HG03469 (cell line): ENCODE data around the gene COQ9.
"Not testable (repeated sequence)": the region's sequence is repeated elsewhere in the genome, so short reads cannot be mapped to it uniquely, and the experiment has no call there.

Experiments used
- ATAC-seq: cut with Tn5 transposase; IDR thresholded peaks from one replicate; pipeline ENCODE4 v1.9.1; 2021; ENCODE audit warnings: mild to moderate bottlenecking, moderate library complexity, moderate number of reproducible peaks; ENCODE audit not compliant: unreplicated experiment

Gene COQ9

GRCh38 chr16:57426356-57426755, 20.9 kb upstream of the COQ9 start:
- ATAC-seq, result no peak

- no peak for ATAC-seq
Observed at GRCh38 chr16:57427307-57427706, 20.0 kb upstream of the COQ9 start.

DNA sequence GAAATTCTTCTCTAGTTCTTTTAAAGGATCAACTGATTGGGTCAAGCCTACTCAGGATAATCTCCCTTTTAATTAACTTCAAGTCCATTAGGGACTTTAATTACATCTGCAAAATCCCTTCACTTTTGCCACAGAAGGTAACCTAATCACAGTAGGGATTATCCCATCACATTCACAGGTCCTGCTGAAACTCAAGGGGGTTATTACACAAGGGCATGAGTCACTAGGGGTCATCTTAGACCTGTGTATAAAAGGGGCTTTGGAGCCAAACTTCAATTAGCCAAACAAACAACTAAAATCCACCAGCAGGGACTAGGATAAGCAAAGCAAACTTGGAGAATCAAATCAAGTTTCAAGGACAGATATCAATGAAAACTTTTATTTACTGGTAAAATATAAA, 19.5 kb upstream of the COQ9 start:
- ATAC-seq, result no peak

DNA sequence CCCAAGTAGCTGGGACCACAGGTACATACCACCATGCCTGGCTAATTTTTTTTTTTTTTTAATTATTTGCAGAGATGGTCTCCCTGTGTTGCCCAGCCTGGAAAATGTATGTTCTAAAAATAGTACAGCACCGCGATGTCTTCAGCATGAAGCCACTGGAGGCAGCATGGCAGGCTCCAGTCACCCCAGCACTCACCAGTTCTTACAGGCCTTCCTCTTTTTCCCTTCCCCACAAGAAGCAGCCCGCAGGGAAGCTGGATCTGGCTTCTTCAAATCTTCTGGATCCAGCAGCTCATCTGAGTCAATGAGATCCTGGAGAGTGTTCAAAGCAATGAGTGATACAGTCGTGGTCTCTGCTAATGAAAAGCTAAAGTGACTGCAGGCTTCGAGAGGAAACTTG, 16.3 kb upstream of the COQ9 start:
- no peak for ATAC-seq

- no peak for ATAC-seq
Observed at GRCh38 chr16:57432505-57432904, 14.8 kb upstream of the COQ9 start.

- ATAC-seq, result no peak
Observed at GRCh38 chr16:57432989-57433388, 14.3 kb upstream of the COQ9 start.

GRCh38 chr16:57434003-57434402, 13.3 kb upstream of the COQ9 start:
- ATAC-seq, result no peak

DNA sequence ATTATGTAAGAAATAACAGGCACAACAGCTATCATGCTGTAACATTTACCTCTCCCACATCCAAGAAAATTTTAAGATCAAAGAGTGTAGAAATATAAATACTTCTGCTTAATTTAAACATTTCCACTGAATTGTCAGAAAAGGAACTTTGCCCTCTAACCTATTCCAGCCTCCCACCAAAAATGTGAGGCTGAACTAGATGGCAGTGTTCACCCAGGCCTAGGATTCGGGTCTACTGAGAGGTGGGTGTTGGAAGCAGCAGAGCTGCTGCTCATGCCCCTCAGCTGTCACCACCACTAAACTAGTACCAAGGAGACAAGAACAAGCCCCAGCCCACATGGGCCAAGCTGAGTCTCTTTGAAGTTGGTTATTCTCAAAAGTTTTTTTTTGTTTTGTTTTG, 11.4 kb upstream of the COQ9 start:
- no peak for ATAC-seq

DNA sequence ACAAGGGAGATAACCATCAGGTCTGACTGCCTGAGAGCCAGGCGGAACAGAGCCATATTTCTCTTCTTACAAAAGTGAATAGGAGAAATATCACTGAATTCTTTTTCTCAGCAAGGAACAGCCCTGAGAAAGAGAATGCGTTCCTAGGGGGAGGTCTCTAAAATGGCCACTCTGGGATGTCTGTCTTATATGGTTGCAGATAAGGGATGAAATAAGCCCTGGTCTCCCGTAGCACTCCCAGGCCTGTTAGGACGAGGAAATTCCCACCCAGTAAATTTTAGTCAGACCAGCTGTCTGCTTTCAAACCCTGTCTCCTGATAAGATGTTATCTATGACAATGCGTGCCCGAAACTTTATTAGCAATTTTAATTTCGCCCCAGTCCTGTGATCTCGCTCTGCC, 7.3 kb upstream of the COQ9 start:
- ATAC-seq, result not testable (repeated sequence)

DNA sequence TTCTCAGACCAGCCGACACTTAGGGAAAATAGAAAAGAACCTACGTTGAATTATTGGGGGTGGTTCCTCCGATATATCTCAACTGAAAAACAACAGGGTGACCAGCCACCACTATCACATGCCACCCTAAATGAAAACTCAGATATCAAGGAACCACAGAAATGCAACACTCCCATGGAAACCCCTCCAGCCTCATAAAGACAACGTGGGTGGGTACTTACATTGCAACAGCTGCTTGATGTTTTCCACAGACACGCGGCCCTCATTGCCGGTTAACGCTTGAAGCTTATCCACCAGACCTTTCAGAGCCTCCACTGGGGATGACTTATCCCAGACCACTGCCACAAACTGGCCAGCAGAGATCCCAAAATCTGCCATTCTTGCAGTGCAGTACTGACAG, 6.7 kb upstream of the COQ9 start:
- not testable (repeated sequence) for ATAC-seq

DNA sequence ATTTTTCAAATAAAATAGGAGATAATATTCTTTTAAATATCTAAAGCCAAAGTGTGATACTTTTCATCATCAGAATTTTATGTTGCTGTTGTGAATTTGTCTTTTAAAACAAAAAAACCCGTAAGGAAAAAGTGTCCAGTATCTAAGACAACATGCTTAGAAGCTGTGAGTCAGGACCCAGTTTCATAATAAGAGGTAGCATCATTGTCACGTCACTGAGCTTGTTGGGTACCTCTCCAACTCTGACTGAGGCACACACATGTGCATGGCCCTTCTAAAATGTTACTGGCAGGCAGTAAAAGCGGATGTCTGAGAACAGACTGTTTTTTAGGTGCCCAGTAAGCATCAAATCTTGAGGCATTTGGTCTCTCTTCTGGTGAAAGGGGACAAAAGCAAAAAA, 2.6 kb upstream of the COQ9 start:
- ATAC-seq, result no peak

GRCh38 chr16:57445510-57445909, 1.8 kb upstream of the COQ9 start:
- no peak for ATAC-seq

DNA sequence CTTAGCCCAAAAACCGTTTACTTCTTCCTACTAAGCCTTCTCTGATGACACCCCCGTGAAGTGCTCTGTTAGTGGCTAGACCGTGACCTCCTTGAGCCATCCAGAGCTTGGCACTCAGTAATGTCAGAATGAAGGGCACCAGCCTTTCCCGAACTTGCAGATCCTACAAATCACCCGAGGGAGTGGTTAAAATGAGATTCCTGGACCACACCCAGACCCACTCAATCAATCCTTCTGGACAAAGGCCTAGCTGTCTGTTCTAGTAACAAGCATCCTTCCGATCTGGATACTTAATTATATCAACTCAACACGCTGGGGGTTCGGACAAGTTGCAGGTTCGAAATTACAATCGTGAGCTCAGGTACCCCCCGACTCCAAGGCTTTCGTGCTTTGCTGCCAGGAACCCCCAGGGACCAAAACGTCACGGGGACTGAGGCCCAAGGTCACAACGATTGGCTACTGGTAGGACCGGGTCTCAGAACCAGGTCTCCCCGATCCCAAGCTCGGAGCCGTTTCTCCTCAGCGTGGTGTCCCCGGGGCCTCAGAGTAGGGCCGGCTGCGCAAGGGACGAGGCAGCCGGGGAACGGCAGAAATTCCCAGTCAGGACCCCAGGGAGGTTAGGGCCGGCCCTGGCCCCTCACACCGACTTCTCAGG, 621 bp upstream of the COQ9 start:
- peak; percentile 20 for ATAC-seq

DNA sequence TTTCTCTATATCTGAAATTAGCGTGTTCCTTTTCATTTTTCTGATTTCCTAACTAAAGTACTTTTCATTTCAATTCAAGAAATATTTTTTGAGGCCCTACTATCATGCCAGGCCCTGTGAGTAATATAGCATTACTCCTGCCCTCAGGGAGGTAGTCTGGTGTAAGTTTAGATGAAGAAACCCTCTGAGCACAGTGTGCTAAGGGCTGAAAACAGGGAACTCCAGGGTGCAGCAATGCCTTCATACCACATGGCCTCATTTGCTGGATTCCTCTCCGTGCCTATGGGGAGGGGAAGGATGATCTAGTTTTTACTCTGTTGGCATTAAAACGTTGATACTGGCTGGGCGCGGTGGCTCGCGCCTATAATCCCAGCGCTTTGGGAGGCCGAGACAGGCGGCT, 4.7 kb downstream of the COQ9 start:
- no peak for ATAC-seq

DNA sequence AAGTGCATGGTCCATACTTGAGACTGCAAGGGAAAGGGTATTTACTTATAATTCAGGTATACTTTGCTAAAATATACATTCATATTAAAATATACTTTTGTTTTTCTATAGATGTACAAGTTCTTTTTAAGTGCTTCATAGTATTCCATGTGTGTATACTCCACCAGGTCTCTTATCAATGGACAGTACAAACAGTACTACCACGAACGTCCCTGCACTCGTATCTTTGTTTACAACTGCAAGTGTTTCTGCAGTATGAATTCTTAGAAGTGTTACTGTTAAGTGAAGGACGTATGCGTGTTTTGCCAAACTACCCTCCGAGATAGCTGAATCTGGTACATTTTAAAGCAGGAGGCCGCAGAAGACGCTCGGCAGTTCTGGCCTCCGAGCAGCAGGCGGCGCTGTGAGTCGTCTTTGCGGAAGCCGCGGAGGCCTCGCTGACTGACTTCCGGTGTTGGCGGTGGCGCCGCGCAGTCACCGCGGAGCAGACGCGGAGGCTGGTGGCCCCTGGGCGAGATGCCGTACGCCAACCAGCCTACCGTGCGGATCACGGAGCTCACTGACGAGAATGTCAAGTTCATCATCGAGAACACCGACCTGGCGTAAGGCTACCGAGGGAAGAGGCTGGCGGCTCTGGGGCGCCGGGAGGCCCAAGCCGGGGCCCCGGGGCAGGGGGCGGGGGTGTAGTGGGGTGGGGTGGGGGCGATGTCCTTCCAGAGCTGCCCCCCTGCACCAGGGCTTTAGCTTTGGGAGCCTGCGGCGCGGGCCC, 15.1 kb downstream of the COQ9 start, which contains the start of gene POLR2C:
POLR2C (plus strand) TSS at position 471 of the 769 bp plus-strand sequence; CDS start at position 517, 46 bp downstream.
- ATAC-seq, result peak; percentile 78

DNA sequence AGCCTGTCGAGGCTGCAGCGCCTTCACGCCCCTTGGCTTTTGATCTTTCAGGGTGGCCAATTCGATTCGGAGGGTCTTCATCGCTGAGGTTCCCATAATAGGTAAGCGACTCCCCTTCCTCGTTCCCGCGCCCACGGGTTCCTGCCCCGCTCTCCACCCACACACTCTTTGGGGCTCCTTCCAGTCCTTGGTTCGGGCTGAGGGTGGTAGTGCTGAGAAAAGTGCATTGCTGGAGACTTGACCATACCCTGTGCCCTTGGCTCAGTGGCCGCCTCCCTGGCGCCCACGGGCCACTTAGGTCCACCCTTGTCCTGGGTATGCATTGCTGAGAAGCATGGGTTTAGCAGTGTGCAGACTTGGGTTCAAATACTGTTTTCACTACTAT, 15.7 kb downstream of the COQ9 start:
- ATAC-seq, result no peak

DNA sequence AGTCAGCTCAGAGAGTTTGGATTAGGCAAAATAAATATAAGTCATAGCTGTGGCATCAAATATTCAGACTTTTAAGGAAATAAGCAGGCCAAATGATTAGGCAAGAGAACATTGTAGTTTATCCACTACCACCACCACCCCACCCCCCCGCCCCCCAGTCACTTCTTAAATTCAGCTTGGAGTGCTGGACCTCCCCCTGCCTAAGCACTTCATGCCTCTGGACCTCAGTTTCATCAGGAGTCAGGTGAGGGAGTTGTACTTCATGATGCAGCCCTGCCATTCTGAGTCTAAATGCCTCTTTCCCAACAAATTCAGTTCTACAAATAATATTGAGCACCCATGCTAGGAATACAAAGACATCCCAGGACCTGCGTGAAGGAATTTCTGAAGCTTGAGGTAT, 17.2 kb downstream of the COQ9 start:
- no peak for ATAC-seq

- ATAC-seq, result no peak
Observed at GRCh38 chr16:57468346-57468745, 21.1 kb downstream of the COQ9 start.

DNA sequence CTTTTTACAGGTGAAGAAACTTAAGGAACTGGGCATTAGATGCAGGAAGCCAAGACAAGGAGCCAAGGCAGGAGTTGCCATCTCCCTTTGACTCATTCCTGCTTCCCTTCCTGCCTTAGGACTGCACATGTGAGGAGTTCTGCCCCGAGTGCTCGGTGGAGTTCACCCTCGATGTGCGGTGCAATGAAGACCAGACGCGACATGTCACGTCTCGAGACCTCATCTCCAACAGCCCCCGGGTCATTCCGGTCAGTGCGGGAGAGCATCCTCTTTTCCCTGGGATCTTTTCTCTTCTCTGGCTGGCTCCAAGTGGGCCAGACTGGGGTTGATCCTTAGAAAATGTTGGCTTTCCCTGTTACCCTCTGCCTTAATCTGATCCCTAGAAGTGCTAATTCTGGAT, 21.8 kb downstream of the COQ9 start:
- no peak for ATAC-seq

DNA sequence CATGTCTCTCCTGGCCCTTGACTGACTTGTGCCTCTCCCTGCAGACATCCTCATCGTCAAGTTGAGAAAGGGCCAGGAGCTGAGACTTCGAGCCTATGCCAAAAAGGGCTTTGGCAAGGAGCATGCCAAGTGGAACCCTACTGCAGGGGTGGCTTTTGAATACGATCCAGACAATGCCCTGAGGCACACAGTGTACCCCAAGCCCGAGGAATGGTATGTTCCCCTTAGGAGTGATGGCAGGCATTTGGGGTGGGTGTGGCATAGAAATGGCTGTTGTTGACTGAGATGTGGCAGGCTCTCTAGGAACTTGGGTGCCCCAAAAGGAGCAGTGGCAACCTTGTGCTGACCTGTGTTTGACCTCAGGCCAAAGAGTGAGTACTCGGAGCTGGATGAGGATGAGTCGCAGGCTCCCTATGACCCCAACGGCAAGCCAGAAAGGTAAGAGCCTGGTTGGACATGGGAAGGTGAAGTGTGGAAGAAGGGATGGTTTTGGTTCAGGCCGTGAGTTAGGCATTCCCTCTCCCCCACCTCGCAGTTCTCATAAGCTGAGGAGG, 22.7 kb downstream of the COQ9 start:
- no peak for ATAC-seq

DNA sequence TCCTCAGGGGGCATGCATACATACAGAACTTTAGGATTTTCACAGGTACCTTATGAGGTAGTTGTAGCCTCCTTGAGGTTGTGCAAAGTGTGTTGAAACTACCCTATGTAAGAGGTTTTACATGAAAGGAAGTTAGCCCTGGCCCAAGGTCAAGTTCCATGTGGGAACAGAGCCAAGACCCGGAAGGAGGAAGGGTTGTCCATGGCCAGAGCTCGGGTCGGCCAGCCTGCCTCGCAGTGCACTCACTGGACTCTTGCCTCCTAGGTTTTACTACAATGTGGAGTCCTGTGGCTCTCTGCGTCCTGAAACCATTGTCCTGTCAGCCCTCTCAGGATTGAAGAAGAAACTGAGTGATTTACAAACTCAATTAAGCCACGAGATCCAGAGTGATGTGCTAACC, 23.4 kb downstream of the COQ9 start:
- no peak for ATAC-seq

GRCh38 chr16:57471209-57471608, 23.9 kb downstream of the COQ9 start:
- ATAC-seq, result no peak
